Measurements from ENCODE around the gene ALDH16A1.
"Not testable (repeated sequence)": the region's sequence is repeated elsewhere in the genome, so short reads cannot be mapped to it uniquely, and the experiment has no call there.

The ALDH16A1 gene

DNA sequence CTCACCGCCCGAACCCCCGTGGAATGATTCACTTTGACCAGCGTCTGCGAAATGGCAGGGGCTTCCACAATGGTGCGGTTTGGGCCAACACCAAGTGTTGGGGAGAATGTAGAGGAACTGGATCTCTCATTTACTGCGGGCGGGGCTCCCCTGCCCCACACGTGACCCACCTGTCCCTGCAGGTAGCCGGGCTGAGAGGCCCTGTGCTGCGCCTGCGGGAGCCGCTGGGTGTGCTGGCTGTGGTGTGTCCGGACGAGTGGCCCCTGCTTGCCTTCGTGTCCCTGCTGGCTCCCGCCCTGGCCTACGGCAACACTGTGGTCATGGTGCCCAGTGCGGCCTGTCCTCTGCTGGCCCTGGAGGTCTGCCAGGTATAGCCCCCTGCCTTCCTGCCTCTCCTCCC lies 15.2 kb downstream of the ALDH16A1 start:
- no peak for DNase-seq

DNA sequence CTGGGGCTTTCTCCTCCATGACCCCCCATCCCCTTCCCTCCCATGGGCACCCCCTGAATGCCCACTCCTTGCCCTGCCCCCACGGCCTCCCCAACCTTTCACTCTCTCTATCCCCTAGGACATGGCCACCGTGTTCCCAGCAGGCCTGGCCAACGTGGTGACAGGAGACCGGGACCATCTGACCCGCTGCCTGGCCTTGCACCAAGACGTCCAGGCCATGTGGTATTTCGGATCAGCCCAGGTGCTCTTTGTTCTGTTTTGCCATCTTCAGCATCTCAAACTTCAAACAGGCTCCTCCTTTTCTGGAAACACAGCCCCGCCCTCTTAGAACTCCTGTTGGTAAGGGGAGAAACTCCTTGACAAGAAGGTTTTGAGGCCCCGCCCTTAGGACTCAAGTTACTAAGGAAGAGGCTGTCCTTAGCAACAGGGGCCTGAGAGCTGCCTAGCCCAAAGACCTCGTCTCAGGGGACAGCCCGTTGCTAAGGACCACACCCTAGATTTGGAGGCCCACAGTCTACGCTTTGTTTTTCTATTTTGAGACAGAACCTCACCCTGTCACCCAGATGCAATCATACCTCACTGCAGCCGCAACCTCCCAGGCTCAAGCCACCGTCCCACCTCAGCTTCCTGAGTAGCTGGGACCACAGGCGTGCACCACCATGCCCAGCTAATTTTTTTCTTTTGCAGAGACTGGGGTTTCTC lies 15.9 kb downstream of the ALDH16A1 start:
- peak; percentile 92 for DNase-seq

DNA sequence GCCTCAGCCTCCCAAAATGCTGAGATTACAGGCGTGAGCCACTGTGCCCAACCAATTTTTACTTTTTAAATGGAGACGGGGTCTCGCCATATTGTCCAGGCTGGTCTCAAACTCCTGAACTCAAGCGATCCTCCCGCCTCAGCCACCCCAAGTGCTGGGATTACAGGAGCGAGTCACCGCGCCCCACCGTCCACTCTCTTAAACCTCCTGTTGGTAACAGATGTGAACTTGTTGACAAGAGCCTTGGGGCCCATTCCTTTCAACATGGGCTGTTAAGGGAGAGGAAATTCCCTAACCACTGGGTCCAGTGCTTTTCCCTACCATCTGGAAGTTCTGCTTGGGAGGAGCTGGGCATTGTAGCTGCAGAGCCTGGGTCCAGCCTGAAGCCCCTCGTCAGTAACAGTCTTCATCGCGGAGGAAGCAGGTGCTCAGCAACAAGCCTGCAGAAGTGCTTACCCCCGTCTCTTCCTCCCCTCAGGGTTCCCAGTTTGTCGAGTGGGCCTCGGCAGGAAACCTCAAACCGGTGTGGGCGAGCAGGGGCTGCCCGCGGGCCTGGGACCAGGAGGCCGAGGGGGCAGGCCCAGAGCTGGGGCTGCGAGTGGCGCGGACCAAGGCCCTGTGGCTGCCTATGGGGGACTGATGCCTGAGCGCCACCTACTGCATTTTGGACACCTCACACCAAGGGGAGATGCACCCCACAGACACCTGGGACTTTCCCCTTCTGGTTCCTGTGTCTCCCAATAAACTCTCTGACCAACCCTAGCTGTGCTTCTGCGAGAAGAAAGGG lies 17.0 kb downstream of the ALDH16A1 start:
- peak; percentile 91 for DNase-seq

DNA sequence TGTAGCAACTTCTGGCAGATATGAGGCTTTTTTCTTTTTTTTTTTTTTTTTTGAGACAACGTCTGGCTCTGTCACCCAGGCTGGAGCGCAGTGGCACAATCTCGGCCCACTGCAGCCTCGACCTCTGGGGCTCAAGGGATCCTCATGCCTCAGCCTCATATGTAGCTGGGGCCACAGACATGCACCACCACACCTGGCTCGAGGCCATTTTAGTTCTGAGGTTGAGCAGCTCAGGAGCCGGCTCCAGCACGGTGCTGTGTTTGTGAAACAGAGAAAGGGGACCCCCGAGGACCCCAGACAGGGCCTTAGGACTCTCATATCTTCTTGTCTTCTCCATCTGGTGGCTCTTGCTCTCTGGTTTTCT lies 17.6 kb downstream of the ALDH16A1 start:
- no peak for DNase-seq

DNA sequence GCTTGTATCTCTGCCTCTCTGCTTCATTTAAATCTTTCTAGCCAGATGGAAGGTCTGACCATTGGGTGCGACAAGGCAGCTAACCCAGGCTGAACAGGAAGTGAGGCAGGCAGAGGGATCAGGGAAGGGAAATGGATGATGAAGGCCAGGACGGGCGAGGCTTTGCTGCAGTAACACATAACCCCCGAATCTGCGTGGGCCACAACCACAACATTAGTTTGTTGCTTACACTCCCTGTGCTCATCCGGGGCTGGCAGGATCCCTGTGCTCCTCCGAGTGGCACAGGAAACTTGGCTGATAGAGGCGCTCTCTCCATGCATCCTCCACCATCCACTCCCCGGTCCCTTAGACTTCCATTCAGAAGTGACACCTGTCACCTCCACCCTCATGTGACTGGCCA lies 19.9 kb downstream of the ALDH16A1 start:
- DNase-seq, result no peak

DNA sequence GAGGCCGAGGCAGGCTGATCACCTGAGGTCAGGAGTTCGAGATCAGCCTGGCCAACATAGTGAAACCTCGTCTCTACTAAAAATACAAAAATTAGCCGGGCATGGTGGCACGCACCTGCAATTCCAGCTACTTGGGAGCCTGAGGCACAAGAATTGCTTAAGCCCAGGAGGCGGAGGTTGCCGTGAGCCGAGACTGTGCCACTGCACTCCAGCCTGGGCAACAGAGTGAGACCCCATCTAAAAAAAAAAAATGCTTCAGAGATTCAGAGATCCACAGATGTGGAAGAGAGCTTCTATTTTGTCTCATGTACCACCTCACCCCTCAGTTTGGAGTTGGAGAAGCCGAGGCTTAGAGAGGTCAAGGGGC lies 20.5 kb downstream of the ALDH16A1 start:
- DNase-seq, result not testable (repeated sequence)

DNA sequence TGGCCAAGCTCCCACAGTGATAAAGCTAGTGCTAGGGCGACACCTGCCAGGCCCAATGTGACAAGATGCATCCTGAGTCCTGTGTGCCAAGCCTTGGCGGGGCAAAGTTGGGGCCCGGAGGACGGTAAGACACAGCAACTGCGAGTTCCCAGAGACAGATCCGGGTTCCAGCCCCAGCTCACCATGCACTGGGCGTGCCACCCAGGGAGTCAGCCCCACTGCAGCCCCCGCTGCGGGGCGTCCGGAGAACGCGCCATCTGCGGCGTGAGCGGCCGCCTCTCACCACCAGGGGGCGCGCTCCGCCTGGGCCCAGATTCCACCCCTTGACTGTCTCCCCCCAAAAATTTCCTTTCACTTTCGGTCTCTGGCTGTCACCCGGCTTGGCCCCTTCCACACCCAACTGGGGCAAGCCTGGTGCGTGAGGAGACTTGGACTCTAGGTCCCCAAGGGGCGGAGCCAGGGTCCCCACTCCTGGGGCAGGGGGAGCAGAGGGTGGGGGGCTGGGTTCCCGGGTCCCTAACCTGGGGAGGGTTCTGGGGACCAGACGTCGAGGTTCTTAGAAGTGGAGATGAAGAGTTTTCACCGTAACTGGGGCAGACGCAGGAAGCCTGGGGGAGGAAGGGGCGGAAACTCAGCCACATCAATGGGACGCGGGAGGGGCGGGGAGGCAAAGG lies 21.0 kb downstream of the ALDH16A1 start, which contains the start of gene FLT3LG:
Gene FLT3LG, plus strand, starts transcription at position 348 of the 674 bp plus-strand sequence. CDS start 425 bp downstream, outside the sequence.
- peak; percentile 95 for DNase-seq

DNA sequence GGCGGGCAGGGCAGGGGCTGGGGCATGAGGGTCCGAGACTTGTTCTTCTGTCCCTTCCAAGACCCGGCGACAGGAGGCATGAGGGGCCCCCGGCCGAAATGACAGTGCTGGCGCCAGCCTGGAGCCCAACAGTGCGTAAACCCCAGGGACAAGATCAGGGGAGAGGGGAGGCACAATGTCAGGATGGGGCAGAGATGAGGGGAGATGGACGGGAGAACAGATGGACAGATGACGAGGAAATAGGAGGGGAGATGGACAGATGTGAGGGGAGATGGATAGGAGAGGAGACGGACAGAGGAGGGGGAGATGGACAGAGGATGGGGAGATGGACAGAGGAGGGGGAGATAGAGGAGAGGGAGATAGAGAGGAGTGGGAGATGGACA lies 21.5 kb downstream of the ALDH16A1 start:
- DNase-seq, result no peak

DNA sequence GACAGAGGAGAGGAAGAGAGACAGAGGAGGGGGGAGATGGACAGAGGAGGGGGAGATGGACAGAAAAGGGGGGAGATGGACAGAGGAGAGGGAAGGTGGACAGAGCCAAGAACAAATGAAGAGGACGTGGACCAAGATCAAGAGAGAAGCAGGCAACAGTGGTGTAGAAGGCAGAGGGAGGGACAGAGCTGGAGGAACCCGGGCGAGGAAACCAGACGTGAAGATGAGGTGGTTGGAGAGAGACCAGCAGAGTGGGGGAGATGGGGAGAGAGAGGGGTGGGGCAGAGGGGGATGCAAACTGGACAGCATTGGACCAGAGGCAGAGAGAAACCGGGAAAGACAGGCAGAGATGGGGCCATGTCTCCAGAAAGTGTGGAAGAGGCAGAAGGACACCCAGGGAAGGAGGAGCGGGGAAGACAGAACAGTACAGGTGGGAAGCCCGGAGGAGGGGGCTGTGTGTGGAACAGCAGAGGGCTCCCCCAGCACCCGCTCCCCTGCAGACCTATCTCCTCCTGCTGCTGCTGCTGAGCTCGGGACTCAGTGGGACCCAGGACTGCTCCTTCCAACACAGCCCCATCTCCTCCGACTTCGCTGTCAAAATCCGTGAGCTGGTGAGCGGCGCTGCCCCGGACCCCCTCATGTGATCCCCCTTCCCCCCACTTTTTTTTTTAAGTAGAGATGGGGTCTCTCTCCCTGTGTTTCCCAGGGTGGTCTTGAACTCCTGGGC lies 22.3 kb downstream of the ALDH16A1 start:
- peak; percentile 25 for DNase-seq

DNA sequence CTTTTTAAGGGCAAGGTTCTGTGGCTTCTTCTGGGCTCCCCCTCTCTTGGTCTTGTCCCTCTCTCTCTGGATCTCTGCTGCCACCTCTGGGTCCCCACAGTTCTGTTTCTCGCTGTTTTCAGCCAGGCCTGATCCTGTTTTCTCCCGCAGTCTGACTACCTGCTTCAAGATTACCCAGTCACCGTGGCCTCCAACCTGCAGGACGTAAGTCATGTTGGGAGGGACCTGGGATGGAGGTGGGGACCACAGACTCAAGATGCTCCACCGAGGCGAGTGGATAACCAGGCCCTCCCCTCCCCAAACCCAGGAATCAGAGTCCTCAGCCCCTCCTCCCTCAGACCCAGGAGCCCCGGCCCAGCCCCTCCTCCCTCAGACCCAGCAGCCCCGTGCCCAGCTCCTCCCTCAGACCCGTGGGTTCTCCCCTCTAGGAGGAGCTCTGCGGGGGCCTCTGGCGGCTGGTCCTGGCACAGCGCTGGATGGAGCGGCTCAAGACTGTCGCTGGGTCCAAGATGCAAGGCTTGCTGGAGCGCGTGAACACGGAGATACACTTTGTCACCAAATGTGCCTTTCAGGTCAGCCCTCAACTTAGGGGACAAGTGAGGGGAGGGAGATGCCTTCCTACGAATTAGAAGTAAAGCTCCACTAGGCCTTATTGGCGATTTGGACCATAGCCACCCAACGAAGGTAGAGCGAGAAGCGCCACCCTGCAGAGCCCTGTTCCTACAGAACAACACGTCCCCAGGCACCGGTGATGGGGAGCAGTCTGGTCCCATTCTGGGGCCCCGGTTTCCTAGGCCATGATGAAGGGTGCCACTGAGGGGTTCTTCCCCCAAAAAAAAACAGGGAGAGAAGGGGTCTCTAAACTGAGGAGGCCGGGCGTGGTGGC lies 23.2 kb downstream of the ALDH16A1 start:
- DNase-seq, result peak; percentile 88

DNA sequence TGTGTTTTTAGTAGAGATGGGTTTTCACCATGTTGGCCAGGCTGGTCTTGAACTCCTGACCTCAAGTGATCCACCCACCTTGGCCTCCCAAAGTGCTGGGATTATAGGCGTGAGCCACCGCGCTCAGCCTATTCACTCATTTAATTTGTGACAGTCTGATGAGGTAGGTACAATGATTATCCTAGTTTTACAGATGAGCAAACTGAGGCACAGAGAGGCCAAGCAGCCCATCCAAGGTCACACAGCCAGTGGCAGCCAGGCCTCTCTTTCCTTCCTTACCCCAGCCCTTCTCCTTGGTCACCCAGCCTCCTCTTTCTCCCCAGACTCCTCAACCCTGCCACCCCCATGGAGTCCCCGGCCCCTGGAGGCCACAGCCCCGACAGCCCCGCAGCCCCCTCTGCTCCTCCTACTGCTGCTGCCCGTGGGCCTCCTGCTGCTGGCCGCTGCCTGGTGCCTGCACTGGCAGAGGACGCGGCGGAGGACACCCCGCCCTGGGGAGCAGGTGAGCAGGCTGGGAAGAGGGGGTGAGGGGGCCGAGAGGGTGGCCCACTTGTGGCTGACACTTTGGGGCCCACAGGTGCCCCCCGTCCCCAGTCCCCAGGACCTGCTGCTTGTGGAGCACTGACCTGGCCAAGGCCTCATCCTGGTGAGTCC lies 27.1 kb downstream of the ALDH16A1 start:
- no peak for DNase-seq

DNA sequence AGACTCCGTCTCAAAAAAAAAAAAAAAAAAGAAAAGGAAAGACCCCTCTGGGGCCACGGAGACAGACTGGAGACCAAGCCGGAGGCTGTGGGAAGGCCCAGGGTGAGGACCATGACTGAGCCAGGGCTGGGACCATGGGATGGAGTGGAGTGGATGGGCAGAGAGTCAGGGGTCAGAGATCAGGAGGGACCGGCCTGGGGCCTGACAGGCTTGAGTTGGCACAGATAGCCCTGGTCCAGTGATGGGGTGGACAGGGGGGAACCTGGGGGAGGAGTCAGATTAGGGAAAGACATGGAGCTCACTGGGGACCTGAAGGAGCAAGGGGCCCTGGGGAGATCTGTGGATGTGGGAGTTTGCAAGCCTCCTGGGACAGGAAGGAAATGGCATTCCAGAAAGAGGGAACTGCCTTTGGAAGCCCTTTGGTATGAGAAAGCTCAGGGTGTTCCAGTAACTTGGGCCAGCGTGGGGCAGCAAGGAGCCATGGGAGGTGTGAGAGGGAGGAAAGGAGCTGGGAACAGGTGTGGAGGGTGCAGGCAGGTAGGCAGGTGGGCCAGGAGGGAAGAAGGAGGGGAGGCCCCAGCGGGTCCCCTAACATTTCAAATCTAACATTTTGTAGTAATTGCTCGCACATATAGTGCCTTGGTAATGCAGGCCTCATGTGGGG lies 28.1 kb downstream of the ALDH16A1 start:
- no peak for DNase-seq

DNA sequence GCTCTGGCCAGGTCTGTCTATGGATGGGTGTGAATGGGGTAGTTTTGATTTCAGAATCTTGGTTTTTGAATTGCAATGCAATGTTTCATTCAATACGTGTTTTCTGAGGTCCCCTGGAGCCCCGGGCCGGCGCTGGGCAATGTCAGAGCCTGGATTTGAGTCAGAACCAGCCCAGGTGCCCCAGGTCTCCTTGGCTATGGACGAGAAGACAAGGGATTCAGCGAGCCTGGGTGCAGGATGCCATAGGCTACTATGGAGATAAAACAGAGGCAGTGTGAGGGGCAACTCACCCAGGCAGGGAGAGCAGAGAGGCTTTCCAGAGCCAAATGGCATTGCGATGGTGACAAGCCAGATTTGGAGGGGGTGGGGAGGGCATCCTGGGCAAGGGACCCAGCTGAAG lies 33.2 kb downstream of the ALDH16A1 start:
- no peak for DNase-seq

DNA sequence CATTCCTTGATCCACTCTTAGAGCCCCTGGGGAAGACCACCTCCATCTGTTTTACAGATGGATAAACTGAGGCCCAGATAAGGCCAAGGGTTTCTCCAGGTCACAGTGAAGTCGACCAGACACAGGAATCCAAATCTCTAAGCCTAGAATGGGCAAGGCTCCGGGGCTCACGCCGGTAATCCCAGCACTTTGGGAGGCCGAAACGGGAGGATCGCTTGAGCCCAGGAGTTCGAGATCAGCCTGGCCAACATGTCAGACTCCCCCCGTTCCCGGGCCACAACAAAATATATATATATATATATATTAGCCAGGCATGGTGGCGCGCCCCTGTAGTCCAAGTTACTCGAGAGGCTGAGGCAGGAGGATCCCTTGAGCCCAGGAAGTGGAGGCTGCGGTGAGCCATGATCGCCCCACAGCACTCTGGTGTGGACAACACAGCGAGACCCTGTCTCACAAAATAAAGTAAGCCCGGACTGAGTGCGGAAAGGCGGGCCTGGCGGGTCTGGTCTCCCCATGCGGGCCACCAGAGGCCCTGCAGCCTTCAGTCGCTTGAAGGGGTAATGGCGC lies 33.8 kb downstream of the ALDH16A1 start:
- no peak for DNase-seq

DNA sequence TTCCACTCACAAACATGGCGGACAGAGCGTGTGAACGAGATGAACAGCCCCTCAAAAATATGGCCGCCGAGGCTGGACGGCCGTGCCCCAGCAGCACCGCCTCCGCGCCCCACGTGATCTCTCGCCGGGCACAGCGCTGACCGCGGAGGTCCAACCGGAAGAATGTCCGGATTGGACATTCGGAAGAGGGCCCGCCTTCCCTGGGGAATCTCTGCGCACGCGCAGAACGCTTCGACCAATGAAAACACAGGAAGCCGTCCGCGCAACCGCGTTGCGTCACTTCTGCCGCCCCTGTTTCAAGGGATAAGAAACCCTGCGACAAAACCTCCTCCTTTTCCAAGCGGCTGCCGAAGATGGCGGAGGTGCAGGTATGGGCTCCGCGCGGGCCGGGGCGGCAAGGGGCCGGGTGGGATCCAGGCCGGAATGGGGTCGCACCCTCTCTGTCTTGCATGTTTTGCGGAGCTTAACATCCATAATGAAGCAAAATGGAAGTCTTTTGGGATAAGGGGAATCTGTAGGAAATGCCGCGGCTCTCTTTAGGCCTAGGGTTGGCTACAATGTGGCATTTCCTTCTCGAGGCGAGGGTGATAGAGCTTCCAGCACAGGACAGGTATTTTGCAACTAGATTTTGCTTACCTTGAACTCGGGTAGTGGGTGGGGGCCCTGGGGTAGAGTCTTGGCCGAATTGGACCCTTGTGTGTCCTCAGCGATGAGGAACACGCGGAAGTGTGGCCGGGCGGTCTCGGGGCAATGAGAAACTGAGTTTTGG lies 34.4 kb downstream of the ALDH16A1 start, which contains the start of gene RPL13A:
Gene RPL13A, plus strand, starts transcription at position 332 of the 769 bp plus-strand sequence. Its CDS starts 22 bp downstream, at position 354.
- peak; percentile 100 for DNase-seq

DNA sequence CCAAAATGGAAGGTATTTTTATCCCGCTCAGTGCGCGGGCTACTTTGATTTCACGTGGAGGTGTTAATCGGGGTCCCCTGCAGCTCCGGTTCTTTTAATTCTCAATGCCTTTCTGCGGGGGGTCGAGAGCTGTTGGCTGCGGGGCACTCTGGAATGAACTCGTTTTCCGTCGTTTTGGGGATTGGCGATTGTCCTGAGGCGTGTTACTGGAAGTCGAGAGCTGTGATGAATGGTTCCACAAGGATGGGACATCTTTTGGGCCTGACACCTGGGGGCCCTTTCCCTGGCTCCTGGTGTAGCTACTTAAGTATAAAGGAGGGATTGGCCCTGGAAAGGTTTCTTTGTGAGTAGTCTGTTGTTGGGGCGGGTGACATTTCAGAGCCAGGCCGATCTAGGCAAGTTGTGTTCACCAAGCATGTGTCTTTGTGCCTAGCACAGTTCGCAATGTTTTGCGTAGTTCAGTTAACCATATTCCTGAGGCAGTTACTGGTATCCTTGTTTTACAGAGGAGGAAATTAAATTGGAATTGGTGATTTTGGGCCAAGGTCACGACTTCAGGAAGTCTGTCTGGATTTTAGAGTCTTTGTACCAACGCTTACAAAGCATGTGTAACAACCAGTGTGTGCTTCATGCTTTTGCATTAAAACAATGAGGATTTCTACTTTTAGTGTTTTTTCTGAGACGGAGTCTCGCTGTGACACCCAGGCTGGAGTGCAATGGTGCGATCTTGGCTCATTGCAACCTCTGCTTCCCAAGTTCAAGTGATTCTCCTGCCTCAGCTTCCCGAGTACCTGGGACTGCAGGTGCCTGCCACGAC lies 35.2 kb downstream of the ALDH16A1 start:
- DNase-seq, result peak; percentile 44

DNA sequence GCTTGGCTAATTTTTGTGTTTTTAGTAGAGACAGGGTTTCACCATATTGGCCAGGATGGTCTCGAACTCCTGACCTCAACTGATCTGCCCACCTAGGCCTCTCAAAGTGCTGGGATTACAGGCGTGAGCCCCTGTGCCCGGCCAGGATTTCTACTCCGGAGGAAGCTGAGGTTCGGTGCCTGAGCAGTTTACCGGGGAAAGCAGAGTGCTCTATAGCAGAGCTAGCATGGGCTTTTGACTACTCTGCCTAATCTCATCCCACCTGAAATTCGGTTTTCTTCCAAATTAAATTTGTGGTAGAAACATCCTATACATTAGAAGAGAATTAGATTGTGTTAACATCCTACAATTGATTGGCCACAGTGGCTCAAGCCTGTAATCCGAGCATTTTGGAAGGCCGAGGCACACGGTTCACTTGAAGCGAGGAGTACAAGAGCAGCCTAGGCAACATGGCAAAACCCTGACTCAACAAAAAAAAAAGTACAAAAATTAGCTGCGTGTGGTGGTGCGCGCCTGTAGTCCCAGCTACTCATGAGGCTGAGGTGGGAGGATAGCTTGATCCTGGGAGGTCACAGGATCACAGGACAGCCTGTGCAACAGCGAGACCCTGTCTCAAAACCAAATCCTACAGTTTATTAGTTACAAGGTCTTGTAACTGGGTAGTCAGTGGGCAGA lies 36.0 kb downstream of the ALDH16A1 start:
- peak; percentile 33 for DNase-seq

DNA sequence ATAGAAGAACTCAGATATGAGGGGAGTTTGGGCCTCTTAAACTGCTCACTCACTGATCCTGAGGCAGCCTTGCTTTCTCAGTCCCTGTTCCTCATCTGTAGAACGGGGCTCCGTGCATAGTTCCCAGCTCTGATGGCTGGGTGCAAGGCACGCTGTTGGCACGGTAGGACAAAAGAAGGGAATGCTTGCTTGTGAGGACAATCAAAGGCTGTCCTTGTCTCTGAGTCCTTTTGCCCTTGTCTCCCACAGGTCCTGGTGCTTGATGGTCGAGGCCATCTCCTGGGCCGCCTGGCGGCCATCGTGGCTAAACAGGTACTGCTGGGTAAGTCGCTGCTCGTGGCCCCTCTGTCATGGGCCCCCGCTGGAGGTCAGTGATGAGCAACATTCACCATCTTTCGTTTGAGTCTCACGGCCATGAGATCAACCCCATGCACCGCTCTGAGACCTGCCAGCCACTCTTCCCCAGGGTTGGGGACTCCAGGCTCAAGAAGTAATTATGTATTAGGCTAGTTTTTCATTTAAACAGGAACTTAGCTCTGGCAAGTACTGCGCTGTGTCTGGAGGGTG lies 36.7 kb downstream of the ALDH16A1 start:
- peak; percentile 69 for DNase-seq
